GM03348 (cell line): ENCODE data around the gene COX19.
"Not testable (repeated sequence)": the region's sequence is repeated elsewhere in the genome, so short reads cannot be mapped to it uniquely, and the experiment has no call there.

Source experiments
- DNase-seq: peaks from one replicate; pipeline ENCODE4 v3.0.0; 2012; ENCODE audit warnings: low spot score

COX19 gene

DNA sequence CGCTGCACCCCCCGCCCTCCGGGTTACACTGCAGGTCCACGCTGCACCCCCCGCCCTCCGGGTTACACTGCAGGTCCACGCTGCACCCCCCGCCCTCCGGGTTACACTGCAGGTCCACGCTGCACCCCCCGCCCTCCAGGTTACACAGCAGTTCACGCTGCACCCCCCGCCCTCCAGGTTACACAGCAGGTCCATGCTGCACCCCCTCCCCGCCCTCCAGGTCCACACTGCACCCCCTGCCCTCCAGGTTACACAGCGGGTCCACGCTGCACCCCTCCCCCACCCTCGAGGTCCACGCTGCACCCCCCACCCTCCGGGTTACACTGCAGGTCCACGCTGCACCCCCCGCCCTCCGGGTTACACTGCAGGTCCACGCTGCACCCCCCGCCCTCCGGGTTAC lies 51.3 kb downstream of the COX19 start:
- DNase-seq: not testable (repeated sequence)

GRCh38 chr7:923108-924041 lies 52.0 kb downstream of the COX19 start:
- DNase-seq: peak; percentile 44

GRCh38 chr7:922334-923107 lies 52.8 kb downstream of the COX19 start:
- no peak for DNase-seq

DNA sequence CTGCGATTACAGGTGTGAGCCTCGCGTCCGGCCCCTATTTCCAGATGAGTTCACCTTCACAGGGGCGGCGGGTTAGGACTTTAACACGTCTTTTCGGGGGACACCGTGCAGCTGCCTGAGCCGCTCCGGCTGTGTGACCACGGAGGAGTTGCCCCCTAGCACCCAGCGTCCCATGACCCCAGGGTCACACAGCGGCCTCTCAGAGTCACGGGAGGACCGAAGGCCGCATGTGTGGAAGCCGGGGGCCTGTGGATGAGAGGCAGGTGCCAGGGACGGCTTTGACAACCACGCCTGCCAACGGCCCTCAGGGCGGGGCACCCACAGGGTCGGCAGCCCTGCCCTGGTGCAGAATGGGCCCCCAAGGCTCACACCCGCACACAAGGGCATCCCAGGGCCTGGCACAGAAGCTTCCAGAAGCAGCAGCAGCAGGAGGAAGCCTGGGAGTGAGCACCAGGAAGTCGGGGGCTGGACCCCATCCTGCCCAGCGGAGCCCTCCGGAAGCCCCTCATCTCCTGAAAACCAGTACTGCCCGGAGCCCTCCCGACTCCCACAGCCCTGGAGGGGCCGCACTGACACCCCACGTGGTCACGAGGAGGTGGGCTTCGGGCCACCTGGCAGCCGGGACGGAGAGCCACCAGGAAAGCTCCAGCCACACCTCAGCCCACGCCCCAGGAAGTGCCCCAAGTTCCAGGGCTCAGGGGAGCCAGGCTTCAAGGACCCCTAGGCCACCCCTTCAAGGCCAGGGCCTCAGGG lies 53.6 kb downstream of the COX19 start:
- DNase-seq: no peak

DNA sequence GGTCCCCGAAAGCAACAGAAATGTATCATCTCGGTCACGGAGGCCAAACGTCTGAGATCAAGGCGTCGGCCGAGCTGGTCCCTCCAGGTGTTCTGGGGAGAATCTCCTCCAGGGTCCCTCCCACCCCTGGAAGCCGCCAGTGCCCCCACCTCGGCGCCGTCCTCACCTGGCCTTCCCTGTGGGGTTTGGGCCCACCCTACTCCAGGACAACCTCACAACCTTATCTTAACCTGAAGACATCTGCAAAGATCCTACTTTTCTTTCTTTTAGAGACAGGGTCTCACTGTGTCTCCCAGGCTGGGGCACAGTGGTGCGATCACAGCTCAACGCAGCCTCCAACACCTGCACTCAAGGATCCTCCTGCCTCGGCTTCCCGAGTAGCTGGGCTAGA lies 54.3 kb downstream of the COX19 start:
- no peak for DNase-seq

GRCh38 chr7:920351-921070 lies 54.8 kb downstream of the COX19 start:
- no peak for DNase-seq

- DNase-seq: no peak
Observed at GRCh38 chr7:919924-920341, 55.4 kb downstream of the COX19 start.

DNA sequence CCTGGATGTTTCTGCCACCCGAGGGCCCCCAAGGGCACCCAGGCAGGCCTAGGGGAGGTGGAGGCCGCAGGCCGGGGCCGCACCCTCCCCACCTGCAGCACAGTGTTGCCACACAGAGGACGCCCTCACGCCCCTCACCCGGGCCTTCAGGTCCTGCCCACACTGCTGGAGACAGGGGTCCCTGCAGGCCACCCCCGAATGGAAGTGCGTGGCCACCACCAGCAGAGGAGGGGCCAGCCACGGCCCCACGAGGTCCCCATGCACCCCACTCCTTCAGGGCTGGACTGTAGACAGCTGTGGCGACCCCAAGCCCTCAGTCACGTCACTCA lies 56.3 kb downstream of the COX19 start:
- no peak for DNase-seq

DNA sequence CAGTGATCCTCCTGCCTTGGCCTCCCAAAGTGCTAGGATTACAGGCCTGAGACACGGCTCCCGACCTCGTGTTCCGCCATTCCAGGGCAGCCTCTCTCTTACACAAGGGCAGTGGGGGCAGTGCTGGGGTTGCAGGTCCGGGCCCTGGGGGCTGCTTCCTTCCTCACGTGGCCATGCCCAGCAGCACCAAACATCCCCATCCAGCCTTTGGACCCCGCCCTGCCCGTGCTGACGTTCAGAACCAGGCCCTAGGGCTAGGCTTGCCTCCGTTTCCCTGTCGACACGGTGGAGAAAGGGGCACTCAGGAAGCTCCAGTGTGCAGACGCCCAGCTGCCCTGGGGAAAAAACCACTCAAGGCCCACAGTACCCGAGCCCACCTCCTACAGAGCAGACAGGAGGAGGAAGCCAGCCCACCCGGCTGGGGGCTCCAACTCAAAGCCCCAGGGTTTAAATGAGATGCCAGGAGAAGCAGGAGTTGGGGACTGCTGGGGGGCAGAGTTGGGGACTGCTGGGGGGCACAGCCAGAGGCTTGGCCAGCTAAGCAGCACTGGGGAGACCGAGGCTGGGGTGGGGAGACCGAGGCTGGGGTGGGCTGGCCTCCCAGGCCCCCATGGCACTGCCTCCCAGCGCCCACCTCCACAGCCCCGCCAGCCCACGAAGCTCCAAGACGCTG lies 56.8 kb downstream of the COX19 start:
- DNase-seq: no peak

DNA sequence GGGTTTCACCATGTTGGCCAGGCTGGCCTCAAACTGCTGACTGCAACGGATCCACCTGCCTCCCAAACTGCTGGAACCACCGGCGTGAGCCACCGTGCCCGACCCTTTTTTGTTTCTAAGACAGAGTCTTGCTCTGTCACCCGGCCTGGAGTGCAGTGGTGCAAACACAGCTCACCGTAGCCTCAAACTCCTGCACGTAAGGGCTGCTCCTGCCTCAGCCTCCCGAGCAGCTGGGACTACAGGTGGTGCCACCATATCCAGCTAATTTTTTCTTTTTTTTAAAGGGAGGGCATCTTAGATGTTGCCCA lies 57.3 kb downstream of the COX19 start:
- DNase-seq: no peak

- no peak for DNase-seq
Observed at GRCh38 chr7:917255-918117, 57.9 kb downstream of the COX19 start.

- no peak for DNase-seq
Observed at GRCh38 chr7:916291-916941, 58.9 kb downstream of the COX19 start.
